GM12878 (cell line): ENCODE results near the gene MCM5. TPM values are rescaled to one million over a fixed set of nuclear protein-coding genes. Genes with fewer than 3 reads are reported as not detected.
A peak's percentile ranks its signal among the peaks of the same experiment; 100 is the strongest.

Source experiments
- BACH1 ChIP-seq: fragments of 450-650 bp; IDR thresholded peaks from 2 replicates; pipeline ENCODE4 v1.6.1; 2017; ENCODE audit warnings: mild to moderate bottlenecking, borderline replicate concordance
- BHLHE40 ChIP-seq, 2 experiments: fragments of 450-650 bp in 1 of 2; IDR thresholded peaks; 2 replicates each; pipeline ENCODE4 v1.6.1; 2011 to 2017; ENCODE audit warnings: low read depth in 2 of 2, borderline replicate concordance in 1 of 2, improper control_type of control experiment in 1 of 2, low read length in 1 of 2, mild to moderate bottlenecking in 1 of 2
- E2F8 ChIP-seq: fragments of 450-650 bp; IDR thresholded peaks from 2 replicates; pipeline ENCODE4 v1.6.1; 2018; ENCODE audit warnings: mild to moderate bottlenecking, low read depth, moderate library complexity; ENCODE audit not compliant: partially characterized antibody
- EP300 ChIP-seq, 2 experiments: fragments of 150-350 bp in 1 of 2; IDR thresholded peaks; 2 replicates each; pipeline ENCODE4 v1.6.1; 2011 to 2012; ENCODE audit warnings: low read depth in 2 of 2, low read length in 2 of 2, borderline replicate concordance in 1 of 2, improper control_type of control experiment in 1 of 2, inconsistent platforms in 1 of 2; ENCODE audit not compliant: control insufficient read depth in 1 of 2
- ETV6 ChIP-seq, 2 experiments: fragments of 450-650 bp in 1 of 2; IDR thresholded peaks in 1 of 2; conservative IDR thresholded peaks in 1 of 2; 2 replicates each; pipeline ENCODE4 v1.6.1; 2014; ENCODE audit warnings: antibody characterized with exemption in 1 of 2, borderline replicate concordance in 1 of 2, low read depth in 1 of 2, mild to moderate bottlenecking in 1 of 2, moderate library complexity in 1 of 2
- GATAD2B ChIP-seq: fragments of 450-650 bp; conservative IDR thresholded peaks from 2 replicates; pipeline ENCODE4 v1.6.1; 2017; ENCODE audit warnings: low read depth, mild to moderate bottlenecking, moderate library complexity
- KLF5 ChIP-seq: fragments of 450-650 bp; IDR thresholded peaks from 2 replicates; pipeline ENCODE4 v1.6.1; 2014; ENCODE audit warnings: mild to moderate bottlenecking; ENCODE audit not compliant: partially characterized antibody
- MTA2 ChIP-seq: fragments of 450-650 bp; IDR thresholded peaks from 2 replicates; pipeline ENCODE4 v1.6.1; 2016; ENCODE audit warnings: low read depth, mild to moderate bottlenecking, moderate library complexity
- NFIC ChIP-seq: IDR thresholded peaks from 2 replicates; pipeline ENCODE4 v1.6.1; 2012; ENCODE audit warnings: low read depth, mild to moderate bottlenecking, inconsistent platforms, low read length, moderate library complexity
- NFXL1 ChIP-seq: fragments of 450-650 bp; IDR thresholded peaks from 2 replicates; pipeline ENCODE4 v1.6.1; 2017; ENCODE audit warnings: antibody characterized with exemption, mild to moderate bottlenecking, borderline replicate concordance
- NKRF ChIP-seq: fragments of 450-650 bp; conservative IDR thresholded peaks from 2 replicates; pipeline ENCODE4 v1.6.1; 2017; ENCODE audit warnings: mild to moderate bottlenecking, moderate library complexity
- PAX5 ChIP-seq: IDR thresholded peaks from 2 replicates; pipeline ENCODE4 v1.6.1; 2011; ENCODE audit warnings: low read depth, low read length, borderline replicate concordance
- RUNX3 ChIP-seq: IDR thresholded peaks from 2 replicates; pipeline ENCODE4 v1.6.1; 2012; ENCODE audit warnings: low read length, inconsistent platforms
- SMAD1 ChIP-seq: fragments of 450-650 bp; IDR thresholded peaks from 2 replicates; pipeline ENCODE4 v1.6.1; 2018; ENCODE audit warnings: mild to moderate bottlenecking, low read depth; ENCODE audit not compliant: partially characterized antibody
- SREBF1 ChIP-seq: IDR thresholded peaks from 2 replicates; pipeline ENCODE4 v1.6.1; 2012; ENCODE audit warnings: mild to moderate bottlenecking, low read length
- TAF1 ChIP-seq: IDR thresholded peaks from 2 replicates; pipeline ENCODE4 v1.6.1; 2011; ENCODE audit warnings: mild to moderate bottlenecking, low read depth, low read length, borderline replicate concordance
- YY1 ChIP-seq: IDR thresholded peaks from 2 replicates; pipeline ENCODE4 v1.6.1; 2011; ENCODE audit warnings: low read depth, mild to moderate bottlenecking, low read length
- polyA plus RNA-seq, 11 experiments: library from polyadenylated mRNA; depleted of rRNA in 4 of 11; unstranded in 6 of 11; stranded (reverse) in 5 of 11; fragments of >200 nt; fragmentation: Nextera tagmentation in 4 of 11; fragmentation: Illumina TruSeq in 1 of 11; extraction: Ambion mirVana in 4 of 11; extraction: Trizol in 1 of 11; gene quantifications; 1 replicate in 1 of 11; 2 replicates in 10 of 11; pipeline versions ENCODE4 v1.2.1 to v1.2.3, GENCODE V29; 2011 to 2016; ENCODE audit warnings: inconsistent platforms in 2 of 11, missing spikeins in 2 of 11, low read depth in 1 of 11
- total RNA-seq, 4 experiments: library from RNA; depleted of rRNA in 3 of 4; stranded (reverse); fragments of >200 nt in 3 of 4; fragmentation: Illumina TruSeq in 1 of 4; extraction: Trizol in 1 of 4; gene quantifications; 2 replicates each; pipeline versions ENCODE4 v1.2.1 to v1.2.3, GENCODE V29; 2013 to 2021
- TF ChIP-seq, protein P1 (sequence below): fragments of 150-350 bp; IDR thresholded peaks from 2 replicates; pipeline ENCODE4 v1.6.1; 2014; ENCODE audit warnings: mild to moderate bottlenecking, low read depth, low read length
- TF ChIP-seq, protein P2 (sequence below): fragments of 450-650 bp; IDR thresholded peaks from 2 replicates; pipeline ENCODE4 v1.6.1; 2017; ENCODE audit warnings: low read depth, mild to moderate bottlenecking, moderate library complexity

Gene MCM5
- total and polyA plus RNA-seq, 10 of the 15 experiments (the other 5 are each of a cell fraction or from before 2014, with no cell fraction given), result 14.1 to 360 (median 164) TPM

DNA sequence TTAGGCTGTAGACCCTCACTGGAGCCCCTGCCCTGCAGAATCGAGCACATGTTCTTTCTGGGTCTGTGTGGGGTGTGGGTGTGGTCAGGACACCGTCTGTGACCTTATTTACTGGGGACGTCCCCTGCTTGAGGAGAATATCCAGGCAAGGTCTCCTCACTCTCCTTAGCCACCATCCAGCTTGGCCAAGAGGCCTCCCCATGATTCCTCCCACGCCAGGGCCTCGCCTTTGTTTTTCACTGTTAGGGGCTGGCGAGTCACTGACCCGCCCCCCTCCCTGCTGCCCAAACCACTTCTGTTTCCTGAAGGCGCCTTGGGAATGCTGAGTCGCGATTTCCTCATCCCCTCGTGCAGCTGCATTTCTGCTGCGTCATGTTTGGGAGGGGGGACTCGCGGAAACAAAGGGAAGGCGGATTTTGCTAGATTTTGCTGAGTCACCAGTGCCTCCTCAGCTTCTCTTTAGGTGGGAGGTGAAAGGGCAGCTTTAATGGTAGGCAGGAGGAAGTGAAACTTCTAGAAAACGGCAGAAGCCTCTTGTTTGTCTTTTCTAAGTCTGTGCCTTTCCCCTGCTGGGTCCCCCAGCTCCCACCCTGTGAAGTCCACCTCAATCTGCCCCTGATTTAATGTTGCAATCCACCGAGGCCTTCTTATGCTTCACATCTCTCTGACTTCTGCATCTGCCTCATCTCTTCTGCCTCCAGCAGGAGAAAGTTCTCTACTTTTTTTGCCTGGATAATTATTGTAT, 23.0 kb upstream of the MCM5 start (continued):
- TF ChIP-seq ETV6 (conservative IDR thresholded peaks at IDR 0.05 in 1 of 2, IDR thresholded peaks at IDR 0.05 in 1 of 2; ENCODE audit: borderline replicate concordance in 1 of 2, low read depth in 1 of 2) (peak in 1 of 2 experiments; percentile 86; a peak in 1 of 4 replicates), KLF5 (no peak), TAF1 (no peak; the same call in 1 of the 2 replicates), BHLHE40 (IDR thresholded peaks at IDR 0.05; ENCODE audit: borderline replicate concordance in 1 of 2, low read depth in 2 of 2, low read length in 1 of 2) (peak; percentile 66 to 81; a peak in 3 of 4 replicates), RUNX3 (peak; percentile 51; the same call in 1 of the 2 replicates), SMAD1 (no peak), NKRF (peak; percentile 70), BACH1 (peak; percentile 100), SREBF1 (no peak), MTA2 (peak; percentile 93), EP300 (IDR thresholded peaks at IDR 0.05; ENCODE audit: borderline replicate concordance in 1 of 2, control insufficient read depth in 1 of 2, low read depth in 2 of 2, low read length in 2 of 2) (peak; percentile 85 to 88), E2F8 (no peak), YY1 (peak; percentile 71; the same call in 1 of the 2 replicates), NFXL1 (no peak), NFIC (peak; percentile 80; the same call in 1 of the 2 replicates), PAX5 (peak; percentile 68; the same call in 1 of the 2 replicates), GATAD2B (peak; percentile 84)
- TF ChIP-seq, protein P1, sequence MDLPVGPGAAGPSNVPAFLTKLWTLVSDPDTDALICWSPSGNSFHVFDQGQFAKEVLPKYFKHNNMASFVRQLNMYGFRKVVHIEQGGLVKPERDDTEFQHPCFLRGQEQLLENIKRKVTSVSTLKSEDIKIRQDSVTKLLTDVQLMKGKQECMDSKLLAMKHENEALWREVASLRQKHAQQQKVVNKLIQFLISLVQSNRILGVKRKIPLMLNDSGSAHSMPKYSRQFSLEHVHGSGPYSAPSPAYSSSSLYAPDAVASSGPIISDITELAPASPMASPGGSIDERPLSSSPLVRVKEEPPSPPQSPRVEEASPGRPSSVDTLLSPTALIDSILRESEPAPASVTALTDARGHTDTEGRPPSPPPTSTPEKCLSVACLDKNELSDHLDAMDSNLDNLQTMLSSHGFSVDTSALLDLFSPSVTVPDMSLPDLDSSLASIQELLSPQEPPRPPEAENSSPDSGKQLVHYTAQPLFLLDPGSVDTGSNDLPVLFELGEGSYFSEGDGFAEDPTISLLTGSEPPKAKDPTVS, result peak; percentile 98
- TF ChIP-seq, protein P2, sequence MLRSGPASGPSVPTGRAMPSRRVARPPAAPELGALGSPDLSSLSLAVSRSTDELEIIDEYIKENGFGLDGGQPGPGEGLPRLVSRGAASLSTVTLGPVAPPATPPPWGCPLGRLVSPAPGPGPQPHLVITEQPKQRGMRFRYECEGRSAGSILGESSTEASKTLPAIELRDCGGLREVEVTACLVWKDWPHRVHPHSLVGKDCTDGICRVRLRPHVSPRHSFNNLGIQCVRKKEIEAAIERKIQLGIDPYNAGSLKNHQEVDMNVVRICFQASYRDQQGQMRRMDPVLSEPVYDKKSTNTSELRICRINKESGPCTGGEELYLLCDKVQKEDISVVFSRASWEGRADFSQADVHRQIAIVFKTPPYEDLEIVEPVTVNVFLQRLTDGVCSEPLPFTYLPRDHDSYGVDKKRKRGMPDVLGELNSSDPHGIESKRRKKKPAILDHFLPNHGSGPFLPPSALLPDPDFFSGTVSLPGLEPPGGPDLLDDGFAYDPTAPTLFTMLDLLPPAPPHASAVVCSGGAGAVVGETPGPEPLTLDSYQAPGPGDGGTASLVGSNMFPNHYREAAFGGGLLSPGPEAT, result peak; percentile 90
